GM18526 (cell line): ENCODE data around the gene ATG101.
A peak's percentile ranks its signal among the peaks of the same experiment; 100 is the strongest.

ENCODE experiments used
- POLR2A ChIP-seq: IDR thresholded peaks from 3 replicates; pipeline ENCODE4 v1.6.1; 2011; ENCODE audit not compliant: insufficient read length; ENCODE audit errors: extremely low read depth

The ATG101 gene

GRCh38 chr12:52035926-52036325 is 33.9 kb upstream of the ATG101 start:
- TF ChIP-seq POLR2A = no peak

- TF ChIP-seq POLR2A = peak; percentile 26
Measured at GRCh38 chr12:52036587-52037171, 33.1 kb upstream of the ATG101 start.

GRCh38 chr12:52037248-52037861 is 32.4 kb upstream of the ATG101 start:
- TF ChIP-seq POLR2A = no peak

GRCh38 chr12:52038447-52038846 is 31.3 kb upstream of the ATG101 start:
- no peak for TF ChIP-seq POLR2A

- TF ChIP-seq POLR2A = no peak
Measured at GRCh38 chr12:52041035-52041434, 28.7 kb upstream of the ATG101 start.

GRCh38 chr12:52041695-52042123 is 28.1 kb upstream of the ATG101 start:
- TF ChIP-seq POLR2A = no peak

- TF ChIP-seq POLR2A = no peak
Measured at GRCh38 chr12:52042706-52043385, 26.9 kb upstream of the ATG101 start.

- no peak for TF ChIP-seq POLR2A
Measured at GRCh38 chr12:52043386-52044212, 26.2 kb upstream of the ATG101 start.

GRCh38 chr12:52044292-52044983 is 25.3 kb upstream of the ATG101 start:
- no peak for TF ChIP-seq POLR2A

- no peak for TF ChIP-seq POLR2A
Measured at GRCh38 chr12:52045794-52046199, 24.0 kb upstream of the ATG101 start.

- TF ChIP-seq POLR2A = no peak
Measured at GRCh38 chr12:52046859-52047258, 22.9 kb upstream of the ATG101 start.

- no peak for TF ChIP-seq POLR2A
Measured at GRCh38 chr12:52049286-52049685, 20.5 kb upstream of the ATG101 start.

GRCh38 chr12:52049688-52050087 is 20.1 kb upstream of the ATG101 start:
- TF ChIP-seq POLR2A = no peak

- peak; percentile 15 for TF ChIP-seq POLR2A
Measured at GRCh38 chr12:52050116-52050757, 19.5 kb upstream of the ATG101 start.
